Vagina (tissue), 2 donors: ENCODE data around the gene CREB5. TPM values are rescaled to one million over a fixed set of nuclear protein-coding genes. Genes with fewer than 3 reads are reported as not detected.

Experiments used
- DNase-seq, 2 donors: peaks; one replicate each; pipeline ENCODE4 v3.0.0-alpha.2; 2017; ENCODE audit errors: extremely low spot score in 2 of 2
- H3K27ac ChIP-seq: fragments of 200-600 bp; sonication (generic); one replicate; pipeline ENCODE4 v1.5.1; 2019
- H3K27me3 ChIP-seq: fragments of 200-600 bp; sonication (generic); one replicate; pipeline ENCODE4 v1.5.1; 2019
- H3K36me3 ChIP-seq, 2 donors: fragments of 200-600 bp; sonication (generic); one replicate each; pipeline ENCODE4 v1.5.1; 2017 to 2019
- H3K4me1 ChIP-seq: fragments of 200-600 bp; sonication (generic); one replicate; pipeline ENCODE4 v1.5.1; 2019
- H3K4me3 ChIP-seq, 2 donors: fragments of 200-600 bp; sonication (generic); 1 replicate in 1 of 2; 2 replicates in 1 of 2; pipeline ENCODE4 v1.5.1; 2016 to 2019
- H3K9me3 ChIP-seq: fragments of 200-600 bp; sonication (generic); one replicate; pipeline ENCODE4 v1.5.1; 2019
- CTCF ChIP-seq, 3 experiments: fragments of 450-650 bp in 2 of 3; fragments of 200-600 bp in 1 of 3; sonication (generic) in 1 of 3; IDR thresholded peaks; one replicate each; pipeline ENCODE4 v1.5.1; 2017 to 2019; ENCODE audit warnings: antibody characterized with exemption in 3 of 3, mild to moderate bottlenecking in 2 of 3, moderate library complexity in 2 of 3
- POLR2A ChIP-seq, 2 donors: fragments of 450-650 bp; IDR thresholded peaks; one replicate each; pipeline ENCODE4 v1.6.1; 2017; ENCODE audit warnings: antibody characterized with exemption in 2 of 2, mild to moderate bottlenecking in 2 of 2, moderate library complexity in 2 of 2
- POLR2AphosphoS5 ChIP-seq, 2 donors: sonication (generic); formaldehyde crosslinking; IDR thresholded peaks; one replicate each; pipeline ENCODE4 v1.9.0; 2017; ENCODE audit warnings: antibody characterized with exemption in 2 of 2, mild to moderate bottlenecking in 2 of 2, low read depth in 1 of 2; ENCODE audit not compliant: insufficient read depth in 1 of 2
- intact Hi-C: fragments of 100-400 bp; cut with DNase I; formaldehyde crosslinking; loops from one replicate; pipeline ENCODE4 v1.15.1; 2023
- total RNA-seq: library from RNA; depleted of rRNA; stranded (reverse); fragments of >200 nt; gene quantifications from one replicate; pipeline ENCODE4 v1.2.3, GENCODE V29; 2016

Gene CREB5
- total RNA-seq, 1 donor from 2014 or later, result 23.1 TPM

GRCh38 chr7:28572321-28573058 is 160.2 kb downstream of the CREB5 start:
- H3K4me3 ChIP-seq, result no peak overlapping the region

GRCh38 chr7:28573059-28573553 is 160.8 kb downstream of the CREB5 start:
- Histone ChIP-seq H3K27ac (no peak overlapping the region), H3K9me3 (no peaks in the 10 kb centered on the region), H3K4me3 (no peak overlapping the region), H3K27me3 (no peaks in the 10 kb centered on the region), H3K4me1 (peaks cover 18% of the 10 kb centered on the region), H3K36me3 (no peaks in the 10 kb centered on the region)
- intact Hi-C loops, result no loop called here
- TF ChIP-seq CTCF (IDR thresholded peaks at IDR 0.05) (no peak), POLR2AphosphoS5 (IDR thresholded peaks at IDR 0.05; ENCODE audit: insufficient read depth in 1 of 2, low read depth in 1 of 2) (no peak), POLR2A (IDR thresholded peaks at IDR 0.05) (no peak)
- DNase-seq, result no peak

More at GRCh38 chr7:28572321-28573058, 160.2 kb downstream of the CREB5 start:
- intact Hi-C loops, result no loop called here
- Histone ChIP-seq H3K36me3 (no peaks in the 10 kb centered on the region), H3K4me1 (peaks cover 18% of the 10 kb centered on the region), H3K27ac (no peak overlapping the region), H3K27me3 (no peaks in the 10 kb centered on the region), H3K9me3 (no peaks in the 10 kb centered on the region)
- DNase-seq, result no peak
- no peak for TF ChIP-seq POLR2AphosphoS5 (IDR thresholded peaks at IDR 0.05; ENCODE audit: insufficient read depth in 1 of 2, low read depth in 1 of 2)
- TF ChIP-seq POLR2A (IDR thresholded peaks at IDR 0.05), result no peak
- no peak for TF ChIP-seq CTCF (IDR thresholded peaks at IDR 0.05)

GRCh38 chr7:28573651-28574301 is 161.5 kb downstream of the CREB5 start:
- peaks cover 18% of the 10 kb centered on the region for H3K4me1 ChIP-seq

DNA sequence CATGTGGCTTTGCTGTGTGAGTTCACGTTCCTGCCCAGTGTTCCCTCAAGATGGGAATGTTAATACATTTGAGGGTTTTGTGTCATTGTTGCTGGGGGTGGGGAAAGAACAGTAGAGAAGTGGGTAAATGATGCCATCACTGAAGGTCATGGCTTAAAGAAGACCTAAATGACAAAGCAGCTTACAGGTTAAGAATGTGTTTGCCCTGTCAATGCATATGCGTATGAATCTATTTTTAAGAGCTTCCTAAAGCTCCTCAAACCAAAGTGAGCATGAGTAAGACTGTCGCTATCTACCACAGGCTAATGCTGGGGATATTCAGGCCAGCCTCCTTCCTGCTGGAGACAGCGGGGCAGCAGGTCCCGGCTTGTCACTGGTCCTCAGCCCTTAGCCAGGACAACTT is 162.9 kb downstream of the CREB5 start:
- H3K9me3 ChIP-seq, result no peaks in the 10 kb centered on the region
- no peaks in the 10 kb centered on the region for H3K36me3 ChIP-seq
- no peaks in the 10 kb centered on the region for H3K27me3 ChIP-seq
- no peak overlapping the region for H3K27ac ChIP-seq
- H3K4me1 ChIP-seq, result peaks cover 18% of the 10 kb centered on the region
- intact Hi-C loops, result no loop called here
- no peak for DNase-seq
- TF ChIP-seq CTCF (IDR thresholded peaks at IDR 0.05) (no peak), POLR2A (IDR thresholded peaks at IDR 0.05) (no peak), POLR2AphosphoS5 (IDR thresholded peaks at IDR 0.05; ENCODE audit: insufficient read depth in 1 of 2, low read depth in 1 of 2) (no peak)
- H3K4me3 ChIP-seq, result no peak overlapping the region

More at GRCh38 chr7:28573651-28574301, 161.5 kb downstream of the CREB5 start:
- no peak for DNase-seq
- no peaks in the 10 kb centered on the region for H3K36me3 ChIP-seq
- no peak overlapping the region for H3K4me3 ChIP-seq
- intact Hi-C loops, result no loop called here
- TF ChIP-seq POLR2A (IDR thresholded peaks at IDR 0.05) (no peak), POLR2AphosphoS5 (IDR thresholded peaks at IDR 0.05; ENCODE audit: insufficient read depth in 1 of 2, low read depth in 1 of 2) (no peak)
- H3K27ac ChIP-seq, result no peak overlapping the region
- no peaks in the 10 kb centered on the region for H3K27me3 ChIP-seq
- H3K9me3 ChIP-seq, result no peaks in the 10 kb centered on the region

DNA sequence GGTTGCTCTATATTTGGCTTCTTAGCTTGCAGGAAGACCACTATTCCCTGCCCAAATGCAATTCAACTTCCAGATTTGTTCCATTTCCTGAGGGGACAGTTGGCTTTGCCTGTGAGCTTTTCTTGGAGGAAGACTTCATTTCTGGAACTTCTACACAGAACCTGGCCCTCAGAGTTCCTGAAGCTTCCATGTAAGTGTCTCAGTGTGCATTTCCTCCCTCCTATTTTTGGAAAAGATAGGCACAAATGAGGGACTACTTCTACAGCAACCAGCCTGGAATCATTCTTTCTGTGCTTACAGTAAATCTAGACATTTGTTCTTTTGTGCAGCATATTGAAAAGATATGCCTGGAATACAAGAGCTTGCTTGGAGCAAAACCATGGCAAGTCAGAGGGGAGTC is 164.3 kb downstream of the CREB5 start:
- DNase-seq, result no peak
- Histone ChIP-seq H3K27me3 (no peaks in the 10 kb centered on the region), H3K4me1 (peaks cover 18% of the 10 kb centered on the region), H3K4me3 (no peak overlapping the region), H3K9me3 (no peaks in the 10 kb centered on the region), H3K36me3 (no peaks in the 10 kb centered on the region), H3K27ac (no peak overlapping the region)
- intact Hi-C loops, result no loop called here
- no peak for TF ChIP-seq POLR2A (IDR thresholded peaks at IDR 0.05)
- TF ChIP-seq CTCF (IDR thresholded peaks at IDR 0.05), result no peak
- TF ChIP-seq POLR2AphosphoS5 (IDR thresholded peaks at IDR 0.05; ENCODE audit: insufficient read depth in 1 of 2, low read depth in 1 of 2), result no peak
